ENCODE measurements around the gene SUMO3.

Gene SUMO3

GRCh38 chr21:44758781-44759627 lies 58.9 kb downstream of the SUMO3 start:
- DNase-seq = no peak

- DNase-seq = no peak
These were observed 59.7 kb downstream of the SUMO3 start for GRCh38 chr21:44758141-44758561.

DNA sequence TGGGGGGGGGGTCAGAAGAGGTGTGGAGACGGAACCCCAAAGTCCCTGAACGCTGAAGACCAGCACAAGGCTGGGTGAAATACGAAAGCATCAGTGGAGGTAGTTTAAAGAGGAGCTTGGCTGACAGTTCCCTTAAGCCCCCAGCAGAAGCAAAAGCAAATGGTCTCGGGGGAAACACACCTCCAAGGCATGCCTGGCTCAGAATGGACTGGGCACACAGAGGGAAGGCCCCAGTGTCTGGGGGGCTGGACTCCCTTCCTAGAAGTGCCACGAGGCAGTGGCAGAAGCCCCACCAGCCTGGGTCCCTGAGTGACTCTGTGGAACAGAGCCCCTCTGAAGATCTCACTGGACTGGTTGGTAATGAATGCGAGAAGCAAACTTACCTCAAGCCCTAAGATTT lies 60.1 kb downstream of the SUMO3 start:
- DNase-seq = no peak

DNA sequence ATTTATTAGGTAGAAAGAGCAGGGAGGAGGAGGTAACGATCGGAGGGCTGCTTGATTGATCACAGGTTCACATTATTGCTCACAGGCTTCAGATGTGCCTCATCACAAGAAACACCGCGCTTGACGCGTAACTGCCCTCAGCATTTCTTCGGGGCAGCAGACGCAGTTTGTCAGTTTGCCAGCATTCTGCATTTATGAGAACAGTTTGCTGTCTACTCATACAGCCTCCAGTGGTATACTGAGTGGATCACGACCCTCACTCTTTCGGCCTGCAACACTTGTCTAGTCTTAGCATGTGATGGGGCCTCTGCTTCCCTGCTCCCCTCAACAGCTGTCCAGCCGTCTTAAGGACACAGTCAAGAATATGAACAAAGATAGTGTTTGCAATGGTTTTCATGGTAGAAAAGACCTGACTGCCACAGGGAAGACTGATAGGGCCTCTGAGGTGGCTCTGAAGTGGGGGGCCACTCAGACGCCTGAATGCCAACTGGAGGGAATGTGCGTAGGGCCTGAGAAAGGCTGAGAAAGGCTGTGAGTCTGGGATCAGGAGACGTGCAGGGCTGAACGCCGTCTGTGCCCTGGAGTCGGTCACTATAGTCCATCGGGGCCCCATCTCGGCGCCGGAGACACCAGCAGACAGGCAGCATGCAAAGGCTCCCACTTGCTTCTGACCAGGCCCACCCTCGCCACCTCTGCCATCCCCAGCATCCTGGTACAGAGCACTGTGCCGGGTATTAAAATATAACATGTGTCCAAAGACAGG lies 61.3 kb downstream of the SUMO3 start:
- no peak for DNase-seq

Data from GOT3 (cell line).